B cell (primary cell): ENCODE measurements around the gene SLC41A3. TPM values are rescaled to one million over a fixed set of nuclear protein-coding genes. Genes with fewer than 3 reads are reported as not detected.

Experiments
- ATAC-seq: fragments of 200-7000 bp; cut with Tn5 transposase; one replicate; pipeline ENCODE4 v1.10.0; 2021; ENCODE audit warnings: low read depth, mild to moderate bottlenecking, moderate number of reproducible peaks, moderate library complexity
- CTCF ChIA-PET: fragments of 350-600 bp; sonication (Branson Sonifier 250); formaldehyde crosslinking; loops from one replicate; lab custom pipeline; 2021; ENCODE audit warnings: antibody characterized with exemption, inconsistent platforms; lab: Charles Lee
- POLR2A ChIA-PET: fragments of 350-600 bp; sonication (Branson Sonifier 250); formaldehyde crosslinking; loops from one replicate; lab custom pipeline; 2021; ENCODE audit warnings: antibody characterized with exemption; lab: Charles Lee
- DNase-seq: peaks from one replicate; pipeline ENCODE4 v3.0.0; 2013
- H2AFZ ChIP-seq: 2 replicates; pipeline ENCODE4 v1.6.1; 2012; ENCODE audit warnings: mild to moderate bottlenecking, low read depth, low read length; ENCODE audit not compliant: insufficient read depth, poor library complexity, severe bottlenecking
- H3K27ac ChIP-seq, 2 donors: 1 replicate in 1 of 2; 2 replicates in 1 of 2; pipeline ENCODE4 v1.5.1; 2012 to 2013; ENCODE audit warnings: low read length in 2 of 2, mild to moderate bottlenecking in 2 of 2, moderate library complexity in 1 of 2
- H3K27me3 ChIP-seq, 4 experiments: fragments of 200-600 bp in 1 of 4; sonication (generic) in 1 of 4; replicated peaks in 1 of 4; 1 replicate in 2 of 4; 2 replicates in 2 of 4; pipeline versions ENCODE4 v1.6.1 to v1.7.0; 2013 to 2016; ENCODE audit warnings: low read length in 3 of 4, mild to moderate bottlenecking in 2 of 4, mixed read lengths in 1 of 4, moderate library complexity in 1 of 4; ENCODE audit not compliant: insufficient read depth in 4 of 4, control insufficient read depth in 3 of 4; ENCODE audit errors: control extremely low read depth in 1 of 4
- H3K36me3 ChIP-seq, 2 experiments: replicated peaks in 1 of 2; 1 replicate in 1 of 2; 2 replicates in 1 of 2; pipeline versions ENCODE4 v1.6.1 to v1.7.1; 2013; ENCODE audit warnings: low read length in 1 of 2; ENCODE audit not compliant: insufficient read depth in 2 of 2, control insufficient read depth in 1 of 2; ENCODE audit errors: control extremely low read depth in 1 of 2, extremely low read depth in 1 of 2
- H3K4me1 ChIP-seq, 2 donors: fragments of 200-600 bp in 1 of 2; sonication (generic) in 1 of 2; 1 replicate in 1 of 2; 2 replicates in 1 of 2; pipeline versions ENCODE4 v1.5.1 to v1.6.1; 2013 to 2017; ENCODE audit warnings: low read length in 2 of 2; ENCODE audit not compliant: control insufficient read depth in 2 of 2, insufficient read depth in 2 of 2
- H3K4me2 ChIP-seq: replicated peaks from 2 replicates; pipeline ENCODE3; 2012; ENCODE audit warnings: mild to moderate bottlenecking, low read depth, low read length; ENCODE audit not compliant: poor library complexity, severe bottlenecking
- H3K4me3 ChIP-seq, 5 experiments: fragments of 200-600 bp in 1 of 5; sonication (generic) in 1 of 5; 1 replicate in 3 of 5; 2 replicates in 2 of 5; pipeline versions ENCODE4 v1.5.1 to v1.7.0; 2011 to 2016; ENCODE audit warnings: low read length in 4 of 5, mild to moderate bottlenecking in 4 of 5, low read depth in 2 of 5, control low read depth in 1 of 5, moderate library complexity in 1 of 5; ENCODE audit not compliant: insufficient read depth in 1 of 5; ENCODE audit errors: control extremely low read depth in 1 of 5, extremely low read depth in 1 of 5
- H3K79me2 ChIP-seq: fragments of 200-600 bp; sonication (generic); one replicate; pipeline ENCODE4 v1.6.0; 2016; ENCODE audit warnings: low read length; ENCODE audit not compliant: control insufficient read depth, insufficient read depth
- H3K9ac ChIP-seq: fragments of 200-600 bp; sonication (generic); 2 replicates; pipeline ENCODE4 v1.6.1; 2017; ENCODE audit warnings: mild to moderate bottlenecking, low read length, moderate library complexity
- H3K9me3 ChIP-seq, 3 donors: one replicate each; pipeline versions ENCODE4 v1.6.1 to v1.7.1; 2013; ENCODE audit warnings: low read length in 2 of 3; ENCODE audit not compliant: control insufficient read depth in 2 of 3, insufficient read depth in 1 of 3; ENCODE audit errors: control extremely low read depth in 1 of 3
- H4K20me1 ChIP-seq: 2 replicates; pipeline ENCODE4 v1.6.0; 2012; ENCODE audit warnings: mild to moderate bottlenecking, low read length; ENCODE audit not compliant: insufficient read depth, control insufficient read depth, poor library complexity, severe bottlenecking
- H3K27ac Mint-ChIP-seq: one replicate; pipeline ENCODE4 v1.8.0; 2021; ENCODE audit warnings: mixed read lengths
- H3K27me3 Mint-ChIP-seq: one replicate; pipeline ENCODE4 v1.8.0; 2021; ENCODE audit warnings: mixed read lengths
- H3K4me1 Mint-ChIP-seq: one replicate; pipeline ENCODE4 v1.8.0; 2021; ENCODE audit warnings: mixed read lengths
- H3K4me3 Mint-ChIP-seq: one replicate; pipeline ENCODE4 v1.8.0; 2021; ENCODE audit warnings: mixed read lengths
- H3K9me3 Mint-ChIP-seq: one replicate; pipeline ENCODE4 v1.8.0; 2022; ENCODE audit warnings: mixed read lengths; ENCODE audit not compliant: insufficient read depth
- EZH2 ChIP-seq: IDR thresholded peaks from 2 replicates; pipeline ENCODE4 v1.6.1; 2012; ENCODE audit warnings: borderline replicate concordance, low read depth, mild to moderate bottlenecking, moderate library complexity, low read length; ENCODE audit not compliant: insufficient read depth, poor library complexity, severe bottlenecking
- WGBS: methylation state at CpG from one replicate; pipeline ENCODE4 v1.1.5; 2013; ENCODE audit warnings: missing lambda C conversion rate; ENCODE audit not compliant: insufficient coverage; 5-methylcytosine and 5-hydroxymethylcytosine counted together
- intact Hi-C: fragments of 100-400 bp; cut with micrococcal nuclease; formaldehyde crosslinking; loops from one replicate; pipeline ENCODE4 v1.10.0; 2022
- polyA plus RNA-seq: library from polyadenylated mRNA; depleted of rRNA; stranded (reverse); fragments of >200 nt; gene quantifications from 2 replicates; pipeline ENCODE4 v1.2.3, GENCODE V29; 2012
- total RNA-seq, 2 donors: library from RNA; stranded (reverse); fragments of 120-200 nt in 1 of 2; gene quantifications; 1 replicate in 1 of 2; 2 replicates in 1 of 2; pipeline versions ENCODE4 v1.2.3 to v1.2.4, GENCODE V29; 2013 to 2022
- TF ChIP-seq, protein P1 (sequence below): fragments of 200-600 bp; IDR thresholded peaks from one replicate; pipeline ENCODE4 v1.8.0; 2022; ENCODE audit warnings: antibody characterized with exemption, mild to moderate bottlenecking

The SLC41A3 gene
- total and polyA plus RNA-seq, 2 donors (not counting 1 experiment from before 2014, with no cell fraction given): 34.2 to 39.3 TPM

DNA sequence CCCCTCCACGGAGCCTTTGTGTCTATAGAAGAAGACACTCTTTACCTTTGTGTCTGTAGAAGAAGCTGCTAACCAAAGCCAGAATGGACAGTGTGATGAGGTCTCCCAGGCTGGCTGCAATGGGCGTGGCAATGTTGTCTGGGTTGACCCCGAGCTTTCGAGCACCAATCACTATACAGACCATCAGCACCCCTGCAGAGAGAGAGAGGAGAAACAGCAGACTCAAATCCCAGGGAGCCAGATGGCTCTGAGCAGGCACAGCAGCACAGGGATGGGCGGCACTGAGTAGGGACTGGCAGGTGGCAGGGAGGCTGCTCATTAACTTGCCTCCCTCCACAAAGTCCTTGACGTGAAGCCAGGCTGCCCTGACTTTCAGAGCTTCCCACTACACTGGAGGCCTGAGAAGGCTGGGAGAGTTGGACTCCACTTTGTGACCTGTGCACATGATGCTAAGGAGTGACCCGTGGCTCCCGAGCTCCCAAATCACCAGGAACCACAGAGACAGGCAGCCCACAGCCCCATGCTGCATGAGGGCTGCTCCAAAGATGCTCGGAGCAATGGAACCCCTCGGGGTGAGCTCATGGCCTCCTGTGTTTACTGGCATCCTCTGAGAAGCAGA is 61.1 kb downstream of the SLC41A3 start:
- no peak for ATAC-seq
- intact Hi-C loops: no loop called here
- H3K4me3 Mint-ChIP-seq: no peak overlapping the region
- H3K4me1 ChIP-seq: peaks cover 0 to 17% of the 10 kb centered on the region in 2 donors
- peaks cover 0 to under 1% (median under 1%) of the 10 kb centered on the region in 3 donors for H3K9me3 ChIP-seq
- H3K4me3 ChIP-seq: no peak overlapping the region
- ChIA-PET POLR2A (no interaction called here), CTCF (no interaction called here)
- no peaks in the 10 kb centered on the region for H4K20me1 ChIP-seq
- no peak overlapping the region for H3K27ac Mint-ChIP-seq
- H2AFZ ChIP-seq: no peak overlapping the region
- peaks cover 0 to 12% of the 10 kb centered on the region in 2 experiments for H3K36me3 ChIP-seq
- no peaks in the 10 kb centered on the region for H3K27me3 ChIP-seq
- peaks cover 14% of the 10 kb centered on the region for H3K4me1 Mint-ChIP-seq
- no peaks in the 10 kb centered on the region for H3K27me3 Mint-ChIP-seq
- peaks cover 2% of the 10 kb centered on the region for H3K9me3 Mint-ChIP-seq
- no peak for DNase-seq
- H3K27ac ChIP-seq: no peak overlapping the region
- H3K4me2 ChIP-seq: no peak overlapping the region
- TF ChIP-seq, protein P1, sequence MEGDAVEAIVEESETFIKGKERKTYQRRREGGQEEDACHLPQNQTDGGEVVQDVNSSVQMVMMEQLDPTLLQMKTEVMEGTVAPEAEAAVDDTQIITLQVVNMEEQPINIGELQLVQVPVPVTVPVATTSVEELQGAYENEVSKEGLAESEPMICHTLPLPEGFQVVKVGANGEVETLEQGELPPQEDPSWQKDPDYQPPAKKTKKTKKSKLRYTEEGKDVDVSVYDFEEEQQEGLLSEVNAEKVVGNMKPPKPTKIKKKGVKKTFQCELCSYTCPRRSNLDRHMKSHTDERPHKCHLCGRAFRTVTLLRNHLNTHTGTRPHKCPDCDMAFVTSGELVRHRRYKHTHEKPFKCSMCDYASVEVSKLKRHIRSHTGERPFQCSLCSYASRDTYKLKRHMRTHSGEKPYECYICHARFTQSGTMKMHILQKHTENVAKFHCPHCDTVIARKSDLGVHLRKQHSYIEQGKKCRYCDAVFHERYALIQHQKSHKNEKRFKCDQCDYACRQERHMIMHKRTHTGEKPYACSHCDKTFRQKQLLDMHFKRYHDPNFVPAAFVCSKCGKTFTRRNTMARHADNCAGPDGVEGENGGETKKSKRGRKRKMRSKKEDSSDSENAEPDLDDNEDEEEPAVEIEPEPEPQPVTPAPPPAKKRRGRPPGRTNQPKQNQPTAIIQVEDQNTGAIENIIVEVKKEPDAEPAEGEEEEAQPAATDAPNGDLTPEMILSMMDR: no peak
- no peak for TF ChIP-seq EZH2
- no peak overlapping the region for H3K9ac ChIP-seq
- WGBS: 98% methylated on average over 6 of the region's 10 CpGs
- H3K79me2 ChIP-seq: no peaks in the 10 kb centered on the region

DNA sequence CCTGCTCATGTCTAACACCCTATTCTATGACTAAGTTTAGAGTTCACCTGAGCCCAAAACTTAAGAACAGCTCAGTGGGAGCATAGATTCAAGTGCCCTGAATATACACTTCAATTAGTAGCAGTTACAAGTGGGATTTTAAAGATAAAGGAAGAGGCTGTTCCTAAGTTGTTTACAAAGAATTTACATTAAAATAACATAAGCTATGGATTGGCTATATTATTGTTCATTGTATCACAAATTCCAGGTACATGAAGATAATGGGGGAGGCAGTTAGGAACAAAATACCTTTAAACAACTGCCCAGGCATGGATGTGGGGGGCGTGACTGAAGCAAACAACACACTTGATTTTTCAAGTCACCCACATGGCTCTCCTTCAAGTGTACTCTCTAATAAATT is 62.2 kb downstream of the SLC41A3 start:
- H3K27me3 Mint-ChIP-seq: no peaks in the 10 kb centered on the region
- CTCF ChIA-PET: no interaction called here
- no peak overlapping the region for H2AFZ ChIP-seq
- H3K4me1 Mint-ChIP-seq: peaks cover 12% of the 10 kb centered on the region
- H3K9me3 Mint-ChIP-seq: no peaks in the 10 kb centered on the region
- WGBS: 86% methylated on average over 1 of the region's 1 CpG
- ATAC-seq (no peak), DNase-seq (no peak)
- no peaks in the 10 kb centered on the region for H4K20me1 ChIP-seq
- POLR2A ChIA-PET: no interaction called here
- no peaks in the 10 kb centered on the region for H3K27me3 ChIP-seq
- H3K4me3 ChIP-seq: no peak overlapping the region
- H3K79me2 ChIP-seq: no peaks in the 10 kb centered on the region
- H3K27ac Mint-ChIP-seq: no peak overlapping the region
- intact Hi-C loops: no loop called here
- H3K27ac ChIP-seq: no peak overlapping the region
- no peak overlapping the region for H3K4me2 ChIP-seq
- H3K9ac ChIP-seq: no peak overlapping the region
- peaks cover 0 to 12% of the 10 kb centered on the region in 2 experiments for H3K36me3 ChIP-seq
- TF ChIP-seq, protein P1: no peak
- TF ChIP-seq EZH2: no peak
- peaks cover 0 to 13% of the 10 kb centered on the region in 2 donors for H3K4me1 ChIP-seq
- H3K4me3 Mint-ChIP-seq: no peak overlapping the region
- H3K9me3 ChIP-seq: no peaks in the 10 kb centered on the region
